IPS-NIHi11 (cell line): ENCODE data around the gene CENPP.
"Not testable (repeated sequence)": the region's sequence is repeated elsewhere in the genome, so short reads cannot be mapped to it uniquely, and the experiment has no call there.

Source experiments
- DNase-seq: peaks from one replicate; pipeline ENCODE4 v3.0.0; 2012; ENCODE audit warnings: mixed read lengths, low spot score

Gene CENPP

GRCh38 chr9:92616655-92617111 lies 290.9 kb downstream of the CENPP start:
- DNase-seq = no peak

- DNase-seq = no peak
Measured at GRCh38 chr9:92617195-92617813, 291.6 kb downstream of the CENPP start.

GRCh38 chr9:92617951-92618510 lies 292.3 kb downstream of the CENPP start:
- no peak for DNase-seq

GRCh38 chr9:92618633-92619225 lies 293.0 kb downstream of the CENPP start:
- no peak for DNase-seq

GRCh38 chr9:92619601-92620300 lies 294.0 kb downstream of the CENPP start:
- no peak for DNase-seq

- no peak for DNase-seq
Measured at GRCh38 chr9:92620845-92621244, 295.1 kb downstream of the CENPP start.

- DNase-seq = not testable (repeated sequence)
Measured at GRCh38 chr9:92623936-92624335, 298.2 kb downstream of the CENPP start.

- DNase-seq = no peak
Measured at GRCh38 chr9:92626484-92626883, 300.7 kb downstream of the CENPP start.

GRCh38 chr9:92627651-92628050 lies 301.9 kb downstream of the CENPP start:
- no peak for DNase-seq

- no peak for DNase-seq
Measured at GRCh38 chr9:92631452-92632343, 305.9 kb downstream of the CENPP start.

GRCh38 chr9:92632641-92633040 lies 306.9 kb downstream of the CENPP start:
- no peak for DNase-seq

- no peak for DNase-seq
Measured at GRCh38 chr9:92633614-92634278, 308.0 kb downstream of the CENPP start.

- peak; percentile 91 for DNase-seq
Measured at GRCh38 chr9:92634712-92635605, 309.2 kb downstream of the CENPP start.

- no peak for DNase-seq
Measured at GRCh38 chr9:92635760-92636159, 310.0 kb downstream of the CENPP start.

GRCh38 chr9:92636627-92637026 lies 310.9 kb downstream of the CENPP start:
- no peak for DNase-seq

GRCh38 chr9:92637326-92637725 lies 311.6 kb downstream of the CENPP start:
- no peak for DNase-seq

- no peak for DNase-seq
Measured at GRCh38 chr9:92637886-92638620, 312.3 kb downstream of the CENPP start.

GRCh38 chr9:92638621-92639101 lies 312.9 kb downstream of the CENPP start:
- DNase-seq = no peak

GRCh38 chr9:92639124-92639523 lies 313.4 kb downstream of the CENPP start:
- DNase-seq = no peak
